MM.1S (cell line): ENCODE data around the gene SLC2A13.
"Not testable (repeated sequence)": the region's sequence is repeated elsewhere in the genome, so short reads cannot be mapped to it uniquely, and the experiment has no call there.

Experiments
- DNase-seq: peaks from one replicate; pipeline ENCODE4 v3.0.0-alpha.2; 2015
- H2AFZ ChIP-seq: fragments of 300-600 bp; sonication (generic); 2 replicates; pipeline ENCODE4 v1.6.0; 2016; ENCODE audit warnings: antibody characterized with exemption, low read length
- H3F3A ChIP-seq: fragments of 300-600 bp; sonication (generic); 2 replicates; pipeline ENCODE4 v1.6.1; 2016; ENCODE audit warnings: mild to moderate bottlenecking, antibody characterized with exemption, low read length, moderate library complexity, mixed read lengths; ENCODE audit not compliant: insufficient read depth
- H3K27ac ChIP-seq: fragments of 300-600 bp; sonication (generic); 2 replicates; pipeline ENCODE4 v1.5.1; 2016; ENCODE audit warnings: mild to moderate bottlenecking, low read length
- H3K27me3 ChIP-seq: fragments of 300-600 bp; sonication (generic); replicated peaks from 2 replicates; pipeline ENCODE4 v1.6.0; 2016; ENCODE audit warnings: low read length; ENCODE audit not compliant: insufficient read depth
- H3K36me3 ChIP-seq: fragments of 300-600 bp; sonication (generic); replicated peaks from 2 replicates; pipeline ENCODE4 v1.6.1; 2016; ENCODE audit warnings: mild to moderate bottlenecking, low read length, mixed read lengths; ENCODE audit not compliant: insufficient read depth
- H3K4me1 ChIP-seq: fragments of 300-600 bp; sonication (generic); 2 replicates; pipeline ENCODE4 v1.6.1; 2016; ENCODE audit warnings: low read length, mixed read lengths
- H3K4me2 ChIP-seq: fragments of 300-600 bp; sonication (generic); 2 replicates; pipeline ENCODE4 v1.6.0; 2016; ENCODE audit warnings: low read depth, low read length
- H3K4me3 ChIP-seq: fragments of 300-600 bp; sonication (generic); 2 replicates; pipeline ENCODE4 v1.5.1; 2016; ENCODE audit warnings: low read length, mixed read lengths
- H3K79me2 ChIP-seq: fragments of 300-600 bp; sonication (generic); 2 replicates; pipeline ENCODE4 v1.6.1; 2016; ENCODE audit warnings: mixed run types, low read length, mixed read lengths
- H3K9ac ChIP-seq: fragments of 300-600 bp; sonication (generic); 2 replicates; pipeline ENCODE4 v1.6.1; 2016; ENCODE audit warnings: low read length, mixed read lengths
- H3K9me2 ChIP-seq: fragments of 300-600 bp; sonication (generic); replicated peaks from 2 replicates; pipeline ENCODE4 v1.6.1; 2016; ENCODE audit warnings: mild to moderate bottlenecking, low read length, mixed read lengths; ENCODE audit not compliant: insufficient read depth
- H3K9me3 ChIP-seq: fragments of 300-600 bp; sonication (generic); replicated peaks from 2 replicates; pipeline ENCODE4 v1.6.1; 2016; ENCODE audit warnings: mild to moderate bottlenecking, low read length, mixed read lengths; ENCODE audit not compliant: insufficient read depth
- H4K20me1 ChIP-seq: fragments of 300-600 bp; sonication (generic); 2 replicates; pipeline ENCODE4 v1.6.1; 2016; ENCODE audit warnings: mild to moderate bottlenecking, low read length, moderate library complexity, mixed read lengths; ENCODE audit not compliant: insufficient read depth
- EZH2 ChIP-seq: fragments of 300-600 bp; sonication (generic); optimal IDR thresholded peaks from 2 replicates; pipeline ENCODE3; 2017; ENCODE audit warnings: low read depth, mild to moderate bottlenecking, antibody characterized with exemption, low read length, mixed read lengths
- EZH2phosphoT487 ChIP-seq: fragments of 300-600 bp; sonication (generic); IDR thresholded peaks from 2 replicates; pipeline ENCODE4 v1.6.1; 2018; ENCODE audit warnings: antibody characterized with exemption, low read length
- TF ChIP-seq, protein P1 (sequence below): fragments of 300-600 bp; sonication (generic); IDR thresholded peaks from 2 replicates; pipeline ENCODE4 v1.5.1; 2016; ENCODE audit warnings: antibody characterized with exemption, low read length, mixed read lengths

SLC2A13 gene

GRCh38 chr12:39813776-39814175 lies 292.1 kb downstream of the SLC2A13 start:
- no peaks in the 10 kb centered on the region for H3F3A ChIP-seq
- no peaks in the 10 kb centered on the region for H3K9me3 ChIP-seq
- no peaks in the 10 kb centered on the region for H3K4me1 ChIP-seq
- no peak overlapping the region for H3K9ac ChIP-seq
- no peaks in the 10 kb centered on the region for H4K20me1 ChIP-seq
- no peaks in the 10 kb centered on the region for H3K9me2 ChIP-seq
- H3K79me2 ChIP-seq: no peaks in the 10 kb centered on the region
- H3K4me3 ChIP-seq: no peak overlapping the region
- H3K27me3 ChIP-seq: no peaks in the 10 kb centered on the region
- H2AFZ ChIP-seq: no peak overlapping the region
- no peaks in the 10 kb centered on the region for H3K36me3 ChIP-seq
- no peak overlapping the region for H3K4me2 ChIP-seq
- no peak for TF ChIP-seq EZH2
- no peak for TF ChIP-seq EZH2phosphoT487
- TF ChIP-seq, protein P1, sequence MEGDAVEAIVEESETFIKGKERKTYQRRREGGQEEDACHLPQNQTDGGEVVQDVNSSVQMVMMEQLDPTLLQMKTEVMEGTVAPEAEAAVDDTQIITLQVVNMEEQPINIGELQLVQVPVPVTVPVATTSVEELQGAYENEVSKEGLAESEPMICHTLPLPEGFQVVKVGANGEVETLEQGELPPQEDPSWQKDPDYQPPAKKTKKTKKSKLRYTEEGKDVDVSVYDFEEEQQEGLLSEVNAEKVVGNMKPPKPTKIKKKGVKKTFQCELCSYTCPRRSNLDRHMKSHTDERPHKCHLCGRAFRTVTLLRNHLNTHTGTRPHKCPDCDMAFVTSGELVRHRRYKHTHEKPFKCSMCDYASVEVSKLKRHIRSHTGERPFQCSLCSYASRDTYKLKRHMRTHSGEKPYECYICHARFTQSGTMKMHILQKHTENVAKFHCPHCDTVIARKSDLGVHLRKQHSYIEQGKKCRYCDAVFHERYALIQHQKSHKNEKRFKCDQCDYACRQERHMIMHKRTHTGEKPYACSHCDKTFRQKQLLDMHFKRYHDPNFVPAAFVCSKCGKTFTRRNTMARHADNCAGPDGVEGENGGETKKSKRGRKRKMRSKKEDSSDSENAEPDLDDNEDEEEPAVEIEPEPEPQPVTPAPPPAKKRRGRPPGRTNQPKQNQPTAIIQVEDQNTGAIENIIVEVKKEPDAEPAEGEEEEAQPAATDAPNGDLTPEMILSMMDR: no peak
- H3K27ac ChIP-seq: no peak overlapping the region
- DNase-seq: no peak

DNA sequence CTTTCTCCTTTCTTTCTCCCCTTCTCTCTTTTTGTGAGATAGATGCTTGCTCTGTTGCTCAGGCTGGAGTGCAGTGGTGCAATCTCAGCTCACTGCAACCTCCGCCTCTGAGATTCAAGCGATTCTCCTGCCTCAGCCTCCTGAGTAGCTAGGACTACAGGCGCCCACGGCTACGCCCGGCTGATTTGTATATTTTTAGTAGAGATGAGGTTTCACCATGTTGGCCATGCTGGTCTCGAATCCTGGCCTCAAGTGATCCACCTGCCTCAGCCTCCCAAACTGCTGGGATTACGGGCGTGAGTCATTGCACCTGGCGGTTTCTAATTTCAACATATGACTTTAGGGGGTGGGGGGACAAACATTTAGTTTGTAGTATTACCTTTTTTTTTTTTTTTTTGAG lies 293.4 kb downstream of the SLC2A13 start:
- not testable (repeated sequence) for DNase-seq, H4K20me1 ChIP-seq, H3K4me1 ChIP-seq, H3K36me3 ChIP-seq, H3K79me2 ChIP-seq, H2AFZ ChIP-seq, H3K4me3 ChIP-seq, H3K27me3 ChIP-seq, H3K4me2 ChIP-seq, H3F3A ChIP-seq, H3K27ac ChIP-seq, H3K9ac ChIP-seq, H3K9me2 ChIP-seq, H3K9me3 ChIP-seq

DNA sequence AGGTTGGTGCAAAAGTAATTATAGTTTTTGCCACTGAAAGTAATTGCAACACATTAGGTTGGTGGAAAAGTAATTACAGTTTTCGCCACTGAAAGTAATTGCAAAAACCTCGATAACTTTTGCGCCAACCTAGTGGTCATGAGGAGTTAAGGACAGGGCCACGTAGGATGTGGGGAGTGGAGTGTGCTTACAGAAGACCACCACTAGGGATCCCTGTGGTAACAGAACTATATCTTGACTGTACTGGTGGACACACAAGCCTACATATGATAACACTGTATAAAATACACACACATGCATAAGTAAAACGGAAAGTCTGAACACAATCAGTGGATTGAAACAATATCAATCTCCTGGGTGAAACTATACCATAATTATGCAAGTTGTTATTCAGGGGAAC lies 298.8 kb downstream of the SLC2A13 start:
- Histone ChIP-seq H2AFZ (no peak overlapping the region), H3K9me2 (no peaks in the 10 kb centered on the region), H3F3A (no peaks in the 10 kb centered on the region), H3K79me2 (no peaks in the 10 kb centered on the region), H3K4me3 (no peak overlapping the region), H3K9me3 (no peaks in the 10 kb centered on the region), H3K4me2 (no peak overlapping the region), H3K27me3 (no peaks in the 10 kb centered on the region), H3K9ac (no peak overlapping the region), H4K20me1 (no peaks in the 10 kb centered on the region), H3K27ac (no peak overlapping the region), H3K36me3 (no peaks in the 10 kb centered on the region), H3K4me1 (no peaks in the 10 kb centered on the region)
- TF ChIP-seq EZH2phosphoT487 (no peak), EZH2 (no peak)
- TF ChIP-seq, protein P1: 0 out of 2 replicates have a peak, but pooled peaks have one; percentile 12
- DNase-seq: no peak

GRCh38 chr12:39805651-39806050 lies 300.2 kb downstream of the SLC2A13 start:
- no peak for DNase-seq

More at GRCh38 chr12:39805651-39806050, 300.2 kb downstream of the SLC2A13 start:
- Histone ChIP-seq H2AFZ (no peak overlapping the region), H3K4me1 (no peaks in the 10 kb centered on the region), H3K79me2 (no peaks in the 10 kb centered on the region), H3K9ac (no peak overlapping the region), H3K36me3 (no peaks in the 10 kb centered on the region), H4K20me1 (no peaks in the 10 kb centered on the region), H3K9me3 (no peaks in the 10 kb centered on the region), H3K4me2 (no peak overlapping the region), H3K4me3 (no peak overlapping the region), H3K27ac (no peak overlapping the region), H3K27me3 (no peaks in the 10 kb centered on the region), H3K9me2 (no peaks in the 10 kb centered on the region), H3F3A (no peaks in the 10 kb centered on the region)
- TF ChIP-seq EZH2phosphoT487: no peak
- TF ChIP-seq EZH2: no peak
- TF ChIP-seq, protein P1: no peak
